Body of pancreas (tissue), 4 donors: ENCODE data around the gene BORCS6.

Experiments used
- CTCF ChIP-seq, 7 experiments: fragments of 450-650 bp in 4 of 7; fragments of 200-600 bp in 3 of 7; sonication (generic) in 3 of 7; IDR thresholded peaks; one replicate each; pipeline ENCODE4 v1.5.1; 2016 to 2019; ENCODE audit warnings: antibody characterized with exemption in 7 of 7
- POLR2A ChIP-seq, 3 donors: fragments of 450-650 bp; IDR thresholded peaks; one replicate each; pipeline ENCODE4 v1.6.1; 2016; ENCODE audit warnings: antibody characterized with exemption in 3 of 3, mild to moderate bottlenecking in 2 of 3

DNA sequence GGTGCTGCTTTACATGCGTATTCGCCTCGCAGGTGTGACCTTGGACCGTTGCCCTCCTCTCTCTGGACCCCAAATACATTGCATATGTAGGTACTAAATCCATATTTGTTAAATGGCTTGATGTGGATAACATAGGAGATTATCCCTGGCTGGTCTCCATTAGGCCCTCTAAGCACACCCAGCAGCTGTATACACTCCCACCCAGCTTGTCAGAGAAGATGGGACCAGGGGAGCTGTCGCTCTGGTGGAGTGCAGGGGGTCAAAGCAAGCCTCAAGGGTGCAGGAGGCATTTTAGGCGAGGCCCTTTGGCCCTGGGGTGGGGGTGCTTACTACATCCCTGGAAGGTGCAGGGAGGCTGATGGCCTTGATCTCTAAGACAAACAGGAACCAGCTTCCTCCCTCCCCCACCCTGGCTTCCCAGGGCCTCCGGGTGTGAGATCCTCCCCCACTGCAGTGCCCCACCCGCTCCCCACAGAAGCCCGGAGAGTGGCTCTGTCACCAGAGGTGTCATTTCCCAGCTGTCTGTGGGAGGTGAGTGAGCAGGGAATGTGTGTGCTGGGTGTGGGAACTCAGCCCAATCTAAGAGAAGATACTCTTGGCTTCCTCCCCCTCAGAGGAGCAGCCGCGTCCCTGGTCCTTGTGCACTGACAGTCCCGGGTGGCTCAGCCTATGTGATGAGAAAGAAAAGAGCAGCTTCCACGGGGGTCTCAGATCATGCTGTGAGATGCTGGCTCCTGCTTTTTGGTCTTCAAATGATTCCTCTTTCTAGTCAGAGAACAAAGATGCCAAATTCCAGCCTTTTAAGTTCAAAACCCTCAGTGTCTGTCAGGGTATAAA is 25.8 kb downstream of the BORCS6 start:
- TF ChIP-seq CTCF (IDR thresholded peaks at IDR 0.05) = no peak
- TF ChIP-seq POLR2A (IDR thresholded peaks at IDR 0.05) = peak in 1 of 3 donors; percentile 25
